Measurements from ENCODE around the gene MYOZ2. TPM values are rescaled to one million over a fixed set of nuclear protein-coding genes. Genes with fewer than 3 reads are reported as not detected.

The MYOZ2 gene
- total and polyA plus RNA-seq, 2 of the 13 experiments (the other 11 are each of a cell fraction or from before 2014, with no cell fraction given): 0.03 TPM; not detected in 1

GRCh38 chr4:119118397-119118796 lies 17.2 kb upstream of the MYOZ2 start (continued):
- no peak for TF ChIP-seq NFKBIZ (CRISPR knock-in tag; IDR thresholded peaks at IDR 0.05)
- no peak for TF ChIP-seq ZNF333 (CRISPR knock-in tag; IDR thresholded peaks at IDR 0.05; ENCODE audit: borderline replicate concordance)
- TF ChIP-seq, protein P1, sequence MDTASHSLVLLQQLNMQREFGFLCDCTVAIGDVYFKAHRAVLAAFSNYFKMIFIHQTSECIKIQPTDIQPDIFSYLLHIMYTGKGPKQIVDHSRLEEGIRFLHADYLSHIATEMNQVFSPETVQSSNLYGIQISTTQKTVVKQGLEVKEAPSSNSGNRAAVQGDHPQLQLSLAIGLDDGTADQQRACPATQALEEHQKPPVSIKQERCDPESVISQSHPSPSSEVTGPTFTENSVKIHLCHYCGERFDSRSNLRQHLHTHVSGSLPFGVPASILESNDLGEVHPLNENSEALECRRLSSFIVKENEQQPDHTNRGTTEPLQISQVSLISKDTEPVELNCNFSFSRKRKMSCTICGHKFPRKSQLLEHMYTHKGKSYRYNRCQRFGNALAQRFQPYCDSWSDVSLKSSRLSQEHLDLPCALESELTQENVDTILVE (CRISPR knock-in tag; IDR thresholded peaks at IDR 0.05): no peak
- TF ChIP-seq ZSCAN12 (CRISPR knock-in tag; IDR thresholded peaks at IDR 0.05): no peak
- TF ChIP-seq CHD2 (IDR thresholded peaks at IDR 0.05; ENCODE audit: low read depth, low read length): no peak

- H3K36me3 ChIP-seq (replicated peaks in 1 of 2; ENCODE audit: control insufficient read depth in 1 of 2, insufficient read depth in 2 of 2, low read length in 2 of 2): no peaks in the 10 kb centered on the region
- no peak for DNase-seq (ENCODE audit: low spot score)
- no peaks in the 10 kb centered on the region for H4K20me1 ChIP-seq (ENCODE audit: insufficient read depth, low read length)
- BruUV-seq (replicated peaks): no TSS peak
- FAIRE-seq: no peak
- ChIA-PET POLR2A (no interaction called here), CTCF (ENCODE audit: low intra/inter-chr PET ratio, low total read pairs) (no interaction called here)
- H3K27me3 ChIP-seq (ENCODE audit: control insufficient read depth in 1 of 2, insufficient read depth in 2 of 2, low read length in 2 of 2): no peaks in the 10 kb centered on the region; a peak in 1 of 5 replicates
- no peak overlapping the region for H3K9ac ChIP-seq (ENCODE audit: insufficient read depth, low read depth, low read length)
- H2AFZ ChIP-seq (ENCODE audit: low read length): no peak overlapping the region
- H3K4me3 ChIP-seq (replicated peaks in 1 of 3; ENCODE audit: insufficient read depth in 1 of 3, low read depth in 2 of 3, low read length in 3 of 3): no peak overlapping the region
- in situ Hi-C loops (cut with HindIII; ENCODE audit: extremely low pct_ligation_motif_present, low pct_unique_long_range_greater_than_20kb) (no loop called here), intact Hi-C loops (cut with micrococcal nuclease; ENCODE audit: unreplicated experiment) (no loop called here)
- no peak overlapping the region for H3K27ac ChIP-seq (ENCODE audit: extremely low read length, insufficient read depth, low read length)
- H3K4me2 ChIP-seq (ENCODE audit: low read depth, low read length): no peak overlapping the region
- TF ChIP-seq SRF (IDR thresholded peaks at IDR 0.05; ENCODE audit: low read depth, low read length) (no peak), ARNT2 (CRISPR knock-in tag; IDR thresholded peaks at IDR 0.05; ENCODE audit: low read depth) (no peak), ZIK1 (CRISPR knock-in tag; IDR thresholded peaks at IDR 0.05; ENCODE audit: borderline replicate concordance, low read depth) (no peak), ZNF3 (CRISPR knock-in tag; IDR thresholded peaks at IDR 0.05) (no peak), EED (CRISPR knock-in tag; IDR thresholded peaks at IDR 0.05) (no peak), HMGA1 (CRISPR knock-in tag; conservative IDR thresholded peaks at IDR 0.05) (no peak), KDM6A (CRISPR knock-in tag; IDR thresholded peaks at IDR 0.05; ENCODE audit: low read depth) (no peak), GABPB1 (CRISPR knock-in tag; IDR thresholded peaks at IDR 0.05) (no peak), ZBTB21 (CRISPR knock-in tag; IDR thresholded peaks at IDR 0.05) (no peak)
- TF ChIP-seq, protein P2, sequence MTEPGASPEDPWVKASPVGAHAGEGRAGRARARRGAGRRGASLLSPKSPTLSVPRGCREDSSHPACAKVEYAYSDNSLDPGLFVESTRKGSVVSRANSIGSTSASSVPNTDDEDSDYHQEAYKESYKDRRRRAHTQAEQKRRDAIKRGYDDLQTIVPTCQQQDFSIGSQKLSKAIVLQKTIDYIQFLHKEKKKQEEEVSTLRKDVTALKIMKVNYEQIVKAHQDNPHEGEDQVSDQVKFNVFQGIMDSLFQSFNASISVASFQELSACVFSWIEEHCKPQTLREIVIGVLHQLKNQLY (CRISPR knock-in tag; IDR thresholded peaks at IDR 0.05): no peak
- H3K4me1 ChIP-seq (ENCODE audit: insufficient read depth, low read length): no peaks in the 10 kb centered on the region
- no peaks in the 10 kb centered on the region for H3K9me3 ChIP-seq (ENCODE audit: low read length)
- H3K79me2 ChIP-seq (ENCODE audit: insufficient read depth, low read length): no peaks in the 10 kb centered on the region
- ATAC-seq: no peak
These were observed 11.3 kb upstream of the MYOZ2 start for GRCh38 chr4:119124352-119124751.

Data from HepG2 (cell line).